ENCODE data around the gene PIM1. TPM values are rescaled to one million over a fixed set of nuclear protein-coding genes. Genes with fewer than 3 reads are reported as not detected.

Gene PIM1
- total RNA-seq, 1 donor from 2014 or later: 9.1 TPM

- Histone ChIP-seq H3K36me3 (no peaks in the 10 kb centered on the region), H3K4me1 (peaks cover 33% of the 10 kb centered on the region), H3K9me3 (ENCODE audit: low read depth) (no peaks in the 10 kb centered on the region), H3K79me2 (ENCODE audit: low read depth) (peaks cover 39% of the 10 kb centered on the region), H3K27me3 (no peaks in the 10 kb centered on the region), H3K9ac (no peak overlapping the region), H3K27ac (no peak overlapping the region), H3F3A (ENCODE audit: low read depth) (peaks cover 60% of the 10 kb centered on the region), H2AFZ (replicated peaks) (no peak overlapping the region), H3K4me2 (no peak overlapping the region), H4K20me1 (ENCODE audit: low read depth) (peaks cover 5% of the 10 kb centered on the region), H3K4me3 (no peak overlapping the region)
- TF ChIP-seq EZH2 (IDR thresholded peaks at IDR 0.05) (no peak), CTCF (IDR thresholded peaks at IDR 0.05) (no peak), EZH2phosphoT487 (IDR thresholded peaks at IDR 0.05) (no peak)
- H3K27ac Mint-ChIP-seq: peak overlapping the region; percentile 98
- no peak overlapping the region for H3K4me3 Mint-ChIP-seq
- no peaks in the 10 kb centered on the region for H3K9me3 Mint-ChIP-seq
- H3K4me1 Mint-ChIP-seq: peaks cover 70% of the 10 kb centered on the region
- H3K27me3 Mint-ChIP-seq (ENCODE audit: insufficient read depth, low read depth): peaks cover 20% of the 10 kb centered on the region
- no peak for DNase-seq (ENCODE audit: low spot score)
- H3K36me3 Mint-ChIP-seq: no peaks in the 10 kb centered on the region
Measured at GRCh38 chr6:37131960-37132253, 38.0 kb upstream of the PIM1 start.

- Histone ChIP-seq H3K27me3 (no peaks in the 10 kb centered on the region), H3K27ac (no peak overlapping the region), H3K4me2 (no peak overlapping the region), H3K4me3 (no peak overlapping the region), H3K9me3 (ENCODE audit: low read depth) (no peaks in the 10 kb centered on the region), H3K79me2 (ENCODE audit: low read depth) (peaks cover 40% of the 10 kb centered on the region), H4K20me1 (ENCODE audit: low read depth) (no peaks in the 10 kb centered on the region), H3K36me3 (no peaks in the 10 kb centered on the region), H3K9ac (no peak overlapping the region), H3K4me1 (peaks cover 35% of the 10 kb centered on the region), H2AFZ (replicated peaks) (no peak overlapping the region), H3F3A (ENCODE audit: low read depth) (peaks cover 66% of the 10 kb centered on the region)
- Mint-ChIP-seq H3K4me1 (peaks cover 73% of the 10 kb centered on the region), H3K4me3 (peak overlapping the region; percentile 54), H3K27me3 (ENCODE audit: insufficient read depth, low read depth) (peaks cover 18% of the 10 kb centered on the region), H3K27ac (peak overlapping the region; percentile 96), H3K36me3 (no peaks in the 10 kb centered on the region), H3K9me3 (peaks cover 3% of the 10 kb centered on the region)
- DNase-seq (ENCODE audit: low spot score): no peak
- TF ChIP-seq EZH2 (IDR thresholded peaks at IDR 0.05) (no peak), EZH2phosphoT487 (IDR thresholded peaks at IDR 0.05) (no peak), CTCF (IDR thresholded peaks at IDR 0.05) (no peak)
Measured at GRCh38 chr6:37134036-37134395, 35.9 kb upstream of the PIM1 start.

- peaks cover 18% of the 10 kb centered on the region for H3K27me3 Mint-ChIP-seq (ENCODE audit: insufficient read depth, low read depth)
- Histone ChIP-seq H3K27me3 (no peaks in the 10 kb centered on the region), H3K36me3 (no peaks in the 10 kb centered on the region), H3K79me2 (ENCODE audit: low read depth) (peaks cover 40% of the 10 kb centered on the region), H3K4me1 (peaks cover 35% of the 10 kb centered on the region), H3K9ac (no peak overlapping the region), H3K9me3 (ENCODE audit: low read depth) (no peaks in the 10 kb centered on the region), H3K4me2 (peak overlapping the region; percentile 10), H2AFZ (replicated peaks) (no peak overlapping the region), H4K20me1 (ENCODE audit: low read depth) (no peaks in the 10 kb centered on the region), H3K4me3 (no peak overlapping the region), H3F3A (ENCODE audit: low read depth) (peaks cover 72% of the 10 kb centered on the region), H3K27ac (no peak overlapping the region)
- H3K4me1 Mint-ChIP-seq: peaks cover 79% of the 10 kb centered on the region
- TF ChIP-seq EZH2phosphoT487 (IDR thresholded peaks at IDR 0.05) (no peak), CTCF (IDR thresholded peaks at IDR 0.05) (no peak), EZH2 (IDR thresholded peaks at IDR 0.05) (no peak)
- no peaks in the 10 kb centered on the region for H3K36me3 Mint-ChIP-seq
- DNase-seq (ENCODE audit: low spot score): no peak
- peak overlapping the region; percentile 96 for H3K27ac Mint-ChIP-seq
- peak overlapping the region; percentile 54 for H3K4me3 Mint-ChIP-seq
- peaks cover 3% of the 10 kb centered on the region for H3K9me3 Mint-ChIP-seq
Measured at GRCh38 chr6:37134396-37135191, 35.4 kb upstream of the PIM1 start.
